ENCODE results near the gene LRRN1. TPM values are rescaled to one million over a fixed set of nuclear protein-coding genes. Genes with fewer than 3 reads are reported as not detected.

Gene LRRN1
- not detected for polyA plus RNA-seq (2012; ENCODE audit: insufficient read depth, insufficient read length, low read depth)

DNA sequence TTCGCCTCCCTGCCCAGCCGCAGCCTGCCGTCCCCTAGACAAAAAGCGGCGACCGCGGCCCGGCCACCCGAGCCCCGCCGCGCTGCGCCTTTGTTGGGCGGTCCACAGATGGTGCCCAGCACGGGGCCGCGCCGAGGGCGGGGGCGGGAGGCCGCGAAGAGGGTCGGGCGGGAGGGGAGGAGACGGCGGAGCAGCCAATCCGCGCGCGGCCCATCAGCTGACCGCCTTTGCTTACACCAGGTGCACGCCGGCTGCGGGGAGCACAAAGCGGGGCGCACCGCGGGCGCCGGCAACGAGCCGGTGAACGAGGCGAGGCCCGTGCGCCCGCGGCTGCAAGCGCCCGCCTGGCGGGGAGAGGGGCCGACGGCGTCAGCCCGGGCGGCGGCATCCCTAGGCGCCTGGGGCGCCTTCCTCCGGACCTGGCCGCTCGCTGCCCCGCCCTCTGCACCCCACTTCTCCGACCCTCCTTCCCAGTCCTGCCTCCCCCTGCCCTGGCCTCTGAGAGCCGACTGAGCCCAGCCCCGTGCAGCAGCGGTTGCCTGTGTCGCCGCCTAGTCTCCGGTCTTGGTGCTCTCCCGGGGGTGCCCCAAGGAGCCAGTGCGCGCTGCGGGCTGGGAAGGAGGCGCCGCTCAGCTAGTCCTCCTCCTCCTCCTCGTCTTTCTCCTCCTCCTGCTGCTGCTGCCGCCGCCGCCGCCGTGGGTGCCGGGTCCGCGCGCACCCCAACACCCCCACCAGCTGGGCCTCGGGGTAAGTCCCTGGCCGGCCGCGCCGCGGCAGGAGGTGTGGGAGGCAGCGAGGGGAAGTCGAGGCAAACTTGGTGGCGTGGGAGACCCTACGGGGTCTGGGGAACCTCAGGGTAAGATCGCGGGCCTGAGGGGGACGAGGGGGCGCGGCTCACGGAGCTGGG, at the start of gene LRRN1:
Gene LRRN1, plus strand, starts transcription at position 259 of the 907 bp plus-strand sequence. CDS start 45,211 bp downstream, outside the sequence.
- Histone ChIP-seq H3K9me3 (no peaks in the 10 kb centered on the region), H3K4me3 (ENCODE audit: low read depth, low read length) (no peak within 1 kb of the TSS), H3K4me1 (no peaks in the 10 kb centered on the region), H3K36me3 (no peaks in the 10 kb centered on the region), H3K27me3 (peaks cover 23% of the 10 kb centered on the region)
- TF ChIP-seq, protein P1, sequence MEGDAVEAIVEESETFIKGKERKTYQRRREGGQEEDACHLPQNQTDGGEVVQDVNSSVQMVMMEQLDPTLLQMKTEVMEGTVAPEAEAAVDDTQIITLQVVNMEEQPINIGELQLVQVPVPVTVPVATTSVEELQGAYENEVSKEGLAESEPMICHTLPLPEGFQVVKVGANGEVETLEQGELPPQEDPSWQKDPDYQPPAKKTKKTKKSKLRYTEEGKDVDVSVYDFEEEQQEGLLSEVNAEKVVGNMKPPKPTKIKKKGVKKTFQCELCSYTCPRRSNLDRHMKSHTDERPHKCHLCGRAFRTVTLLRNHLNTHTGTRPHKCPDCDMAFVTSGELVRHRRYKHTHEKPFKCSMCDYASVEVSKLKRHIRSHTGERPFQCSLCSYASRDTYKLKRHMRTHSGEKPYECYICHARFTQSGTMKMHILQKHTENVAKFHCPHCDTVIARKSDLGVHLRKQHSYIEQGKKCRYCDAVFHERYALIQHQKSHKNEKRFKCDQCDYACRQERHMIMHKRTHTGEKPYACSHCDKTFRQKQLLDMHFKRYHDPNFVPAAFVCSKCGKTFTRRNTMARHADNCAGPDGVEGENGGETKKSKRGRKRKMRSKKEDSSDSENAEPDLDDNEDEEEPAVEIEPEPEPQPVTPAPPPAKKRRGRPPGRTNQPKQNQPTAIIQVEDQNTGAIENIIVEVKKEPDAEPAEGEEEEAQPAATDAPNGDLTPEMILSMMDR (IDR thresholded peaks at IDR 0.05; ENCODE audit: low read depth, low read length): no peak
- no peak for DNase-seq

GRCh38 chr3:3753416-3753815, 45.8 kb upstream of the LRRN1 start:
- TF ChIP-seq, protein P1 (IDR thresholded peaks at IDR 0.05; ENCODE audit: low read depth, low read length): no peak
- no peak for DNase-seq

DNA sequence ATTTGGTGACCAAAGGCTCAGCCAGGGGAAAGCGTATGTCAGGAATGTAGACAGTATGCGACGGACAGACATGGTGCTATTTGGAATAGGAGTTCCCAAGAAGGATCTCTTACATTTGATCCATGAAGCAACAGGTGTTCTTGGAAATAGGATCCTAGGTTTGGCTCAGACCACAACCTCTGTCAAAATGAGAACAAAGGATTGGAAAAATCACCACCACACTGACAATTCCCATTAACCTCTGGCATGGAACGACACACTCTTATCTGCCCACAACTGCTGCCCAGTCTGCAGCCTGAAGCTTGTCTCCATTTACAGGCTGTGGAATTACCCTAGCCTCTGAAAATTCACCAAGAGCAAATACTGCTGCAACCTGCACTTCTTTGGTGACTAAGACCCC, 33.6 kb upstream of the LRRN1 start:
- Histone ChIP-seq H3K36me3 (no peaks in the 10 kb centered on the region), H3K4me1 (no peaks in the 10 kb centered on the region), H3K9me3 (no peaks in the 10 kb centered on the region), H3K27me3 (no peaks in the 10 kb centered on the region), H3K4me3 (ENCODE audit: low read depth, low read length) (no peak overlapping the region)
- DNase-seq: no peak
- TF ChIP-seq, protein P1 (IDR thresholded peaks at IDR 0.05; ENCODE audit: low read depth, low read length): no peak

More at GRCh38 chr3:3753416-3753815, 45.8 kb upstream of the LRRN1 start:
- Histone ChIP-seq H3K27me3 (no peaks in the 10 kb centered on the region), H3K36me3 (no peaks in the 10 kb centered on the region), H3K4me1 (no peaks in the 10 kb centered on the region), H3K4me3 (ENCODE audit: low read depth, low read length) (no peak overlapping the region), H3K9me3 (no peaks in the 10 kb centered on the region)

- TF ChIP-seq, protein P1 (IDR thresholded peaks at IDR 0.05; ENCODE audit: low read depth, low read length): no peak
- Histone ChIP-seq H3K4me3 (ENCODE audit: low read depth, low read length) (no peak overlapping the region), H3K4me1 (no peaks in the 10 kb centered on the region)
These were observed 33.1 kb upstream of the LRRN1 start for GRCh38 chr3:3766140-3766539.

GRCh38 chr3:3771094-3771493, 28.1 kb upstream of the LRRN1 start:
- TF ChIP-seq, protein P1 (IDR thresholded peaks at IDR 0.05; ENCODE audit: low read depth, low read length): no peak
- DNase-seq: no peak

More at GRCh38 chr3:3766140-3766539, 33.1 kb upstream of the LRRN1 start:
- H3K9me3 ChIP-seq: no peaks in the 10 kb centered on the region
- DNase-seq: no peak
- no peaks in the 10 kb centered on the region for H3K36me3 ChIP-seq
- no peaks in the 10 kb centered on the region for H3K27me3 ChIP-seq

DNA sequence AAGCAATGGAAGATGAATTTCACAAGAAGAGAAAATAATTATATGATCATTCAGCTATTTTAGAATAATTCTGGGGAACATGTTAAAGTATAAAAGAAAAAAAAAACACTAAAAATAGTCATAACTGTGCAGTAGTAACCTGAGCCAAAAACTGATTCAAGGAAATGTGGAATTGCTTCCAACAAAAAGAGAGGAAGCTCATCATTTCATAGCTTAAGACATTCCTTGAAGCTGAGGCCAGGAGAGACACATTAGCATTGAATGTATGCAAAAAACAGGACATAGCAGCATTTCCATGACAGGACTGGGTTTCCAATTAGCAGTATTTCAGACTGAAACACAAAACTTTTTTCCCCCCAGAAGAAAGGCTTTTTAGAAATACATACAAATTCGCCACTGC, 27.7 kb upstream of the LRRN1 start:
- TF ChIP-seq, protein P1 (IDR thresholded peaks at IDR 0.05; ENCODE audit: low read depth, low read length): no peak
- H3K27me3 ChIP-seq: no peaks in the 10 kb centered on the region
- H3K36me3 ChIP-seq: no peaks in the 10 kb centered on the region
- no peaks in the 10 kb centered on the region for H3K4me1 ChIP-seq
- no peak for DNase-seq
- no peak overlapping the region for H3K4me3 ChIP-seq (ENCODE audit: low read depth, low read length)
- H3K9me3 ChIP-seq: no peaks in the 10 kb centered on the region

More at GRCh38 chr3:3771094-3771493, 28.1 kb upstream of the LRRN1 start:
- H3K27me3 ChIP-seq: no peaks in the 10 kb centered on the region
- no peaks in the 10 kb centered on the region for H3K36me3 ChIP-seq
- no peaks in the 10 kb centered on the region for H3K4me1 ChIP-seq
- H3K4me3 ChIP-seq (ENCODE audit: low read depth, low read length): no peak overlapping the region
- H3K9me3 ChIP-seq: no peaks in the 10 kb centered on the region
